NB4 (cell line): ENCODE data around the gene MMP24.

Source experiments
- CTCF ChIP-seq: IDR thresholded peaks from one replicate; pipeline ENCODE4 v1.5.1; 2012; ENCODE audit warnings: low read depth, low read length
- MAX ChIP-seq: IDR thresholded peaks from 2 replicates; pipeline ENCODE4 v1.6.1; 2011; ENCODE audit warnings: low read depth, low read length
- POLR2A ChIP-seq: IDR thresholded peaks from 2 replicates; pipeline ENCODE4 v1.6.1; 2011; ENCODE audit warnings: mild to moderate bottlenecking; ENCODE audit not compliant: insufficient read length; ENCODE audit errors: extremely low read depth

- TF ChIP-seq CTCF (no peak), MAX (no peak), POLR2A (no peak)
Observed at GRCh38 chr20:35179292-35180212, 46.9 kb upstream of the MMP24 start.
